CD4-positive, alpha-beta memory T cell (primary cell): ENCODE results near the gene EFNA5. TPM values are rescaled to one million over a fixed set of nuclear protein-coding genes. Genes with fewer than 3 reads are reported as not detected.

Experiments used
- CTCF ChIA-PET: fragments of 350-600 bp; sonication (Branson Sonifier 250); formaldehyde crosslinking; loops from one replicate; lab custom pipeline; 2021; ENCODE audit warnings: inconsistent platforms; ENCODE audit not compliant: partially characterized antibody; lab: Charles Lee
- POLR2A ChIA-PET: fragments of 350-600 bp; sonication (Branson Sonifier 250); formaldehyde crosslinking; loops from one replicate; lab custom pipeline; 2021; ENCODE audit not compliant: partially characterized antibody; lab: Charles Lee
- DNase-seq, 5 donors: peaks; one replicate each; pipeline versions ENCODE4 v3.0.0 to v3.0.0-alpha.2; 2020 to 2022; ENCODE audit warnings: mixed read lengths in 1 of 5
- H3K27ac ChIP-seq: one replicate; pipeline ENCODE4 v1.7.0; 2013; ENCODE audit warnings: low read depth, low read length
- H3K27me3 ChIP-seq: 2 replicates; pipeline ENCODE4 v1.7.0; 2013; ENCODE audit warnings: mild to moderate bottlenecking, low read length, moderate library complexity; ENCODE audit not compliant: insufficient read depth
- H3K36me3 ChIP-seq: 2 replicates; pipeline ENCODE4 v1.7.0; 2013; ENCODE audit warnings: mild to moderate bottlenecking, low read length, moderate library complexity; ENCODE audit not compliant: insufficient read depth
- H3K4me1 ChIP-seq: 2 replicates; pipeline ENCODE4 v1.7.0; 2013; ENCODE audit warnings: mild to moderate bottlenecking, low read length, moderate library complexity; ENCODE audit not compliant: insufficient read depth
- H3K4me3 ChIP-seq, 2 donors: one replicate each; pipeline ENCODE4 v1.7.0; 2013; ENCODE audit warnings: low read length in 2 of 2, mild to moderate bottlenecking in 1 of 2
- H3K9me3 ChIP-seq, 2 donors: one replicate each; pipeline ENCODE4 v1.7.0; 2013; ENCODE audit warnings: low read length in 2 of 2, control low read depth in 1 of 2; ENCODE audit not compliant: control insufficient read depth in 1 of 2
- H3K27ac Mint-ChIP-seq, 7 donors: one replicate each; pipeline ENCODE4 v1.8.0; 2020 to 2021; ENCODE audit warnings: mixed read lengths in 7 of 7, mild to moderate bottlenecking in 6 of 7, inconsistent platforms in 3 of 7, moderate library complexity in 3 of 7
- H3K27me3 Mint-ChIP-seq, 2 donors: one replicate each; pipeline ENCODE4 v1.8.0; 2020 to 2021; ENCODE audit warnings: mixed read lengths in 2 of 2
- H3K36me3 Mint-ChIP-seq, 2 donors: one replicate each; pipeline ENCODE4 v1.8.0; 2020 to 2021; ENCODE audit warnings: mixed read lengths in 2 of 2, inconsistent platforms in 1 of 2, mild to moderate bottlenecking in 1 of 2
- H3K4me1 Mint-ChIP-seq, 4 donors: one replicate each; pipeline ENCODE4 v1.8.0; 2020 to 2021; ENCODE audit warnings: mixed read lengths in 4 of 4, mild to moderate bottlenecking in 1 of 4
- H3K4me3 Mint-ChIP-seq, 8 donors: one replicate each; pipeline ENCODE4 v1.8.0; 2020 to 2021; ENCODE audit warnings: mixed read lengths in 8 of 8, mild to moderate bottlenecking in 7 of 8, moderate library complexity in 6 of 8, inconsistent platforms in 3 of 8
- H3K9me3 Mint-ChIP-seq, 8 donors: one replicate each; pipeline ENCODE4 v1.8.0; 2020 to 2021; ENCODE audit warnings: mixed read lengths in 8 of 8, mild to moderate bottlenecking in 5 of 8, inconsistent platforms in 3 of 8, moderate library complexity in 1 of 8
- intact Hi-C: fragments of 100-400 bp; cut with micrococcal nuclease; formaldehyde crosslinking; loops from one replicate; pipeline ENCODE4 v1.15.1; 2023
- polyA plus RNA-seq, 2 donors: library from polyadenylated mRNA; unstranded; fragments of 300-500 nt; fragmentation: Illumina TruSeq; gene quantifications; one replicate each; pipeline ENCODE4 v1.2.3, GENCODE V29; 2021
- total RNA-seq, 2 experiments: library from RNA; stranded (reverse); gene quantifications; one replicate each; pipeline ENCODE4 v1.2.3, GENCODE V29; 2021

The EFNA5 gene
- total and polyA plus RNA-seq, 4 experiments from 2014 or later: not detected

- no peaks in the 10 kb centered on the region for H3K36me3 Mint-ChIP-seq
Observed at GRCh38 chr5:107369622-107370021, 301.1 kb downstream of the EFNA5 start.

GRCh38 chr5:107368615-107369014 is 302.1 kb downstream of the EFNA5 start:
- H3K27me3 ChIP-seq: no peaks in the 10 kb centered on the region
- no peak overlapping the region for H3K27ac ChIP-seq
- Mint-ChIP-seq H3K27ac (no peak overlapping the region), H3K4me1 (peaks cover 4 to 14% (median 5%) of the 10 kb centered on the region in 4 donors), H3K36me3 (no peaks in the 10 kb centered on the region), H3K27me3 (no peaks in the 10 kb centered on the region), H3K4me3 (no peak overlapping the region), H3K9me3 (peaks cover 0 to 2% (median 0%) of the 10 kb centered on the region in 8 donors)
- no peaks in the 10 kb centered on the region for H3K4me1 ChIP-seq
- CTCF ChIA-PET: interaction anchor here (0.6 kb wide), 1 partner anchor 16 kb away, joined by 3 read pairs; no protein-coding TSS in a partner anchor
- POLR2A ChIA-PET: no interaction called here
- intact Hi-C loops: no loop called here
- H3K36me3 ChIP-seq: no peaks in the 10 kb centered on the region
- no peaks in the 10 kb centered on the region for H3K9me3 ChIP-seq
- no peak for DNase-seq
- H3K4me3 ChIP-seq: no peak overlapping the region

More at GRCh38 chr5:107369622-107370021, 301.1 kb downstream of the EFNA5 start:
- no peak overlapping the region for H3K4me3 ChIP-seq
- intact Hi-C loops: no loop called here
- ChIA-PET CTCF (no interaction called here), POLR2A (no interaction called here)
- no peaks in the 10 kb centered on the region for H3K4me1 ChIP-seq
- no peaks in the 10 kb centered on the region for H3K9me3 ChIP-seq
- DNase-seq: no peak
- H3K27me3 ChIP-seq: no peaks in the 10 kb centered on the region
- Mint-ChIP-seq H3K9me3 (peaks cover 0 to 2% (median 0%) of the 10 kb centered on the region in 8 donors), H3K4me1 (peaks cover 4 to 14% (median 5%) of the 10 kb centered on the region in 4 donors), H3K27me3 (no peaks in the 10 kb centered on the region), H3K27ac (no peak overlapping the region), H3K4me3 (no peak overlapping the region)
- no peak overlapping the region for H3K27ac ChIP-seq
- no peaks in the 10 kb centered on the region for H3K36me3 ChIP-seq

GRCh38 chr5:107367939-107368338 is 302.8 kb downstream of the EFNA5 start:
- no peaks in the 10 kb centered on the region for H3K36me3 Mint-ChIP-seq
- H3K4me1 Mint-ChIP-seq: peaks cover 4 to 14% (median 5%) of the 10 kb centered on the region in 4 donors
- H3K27me3 ChIP-seq: no peaks in the 10 kb centered on the region
- H3K27ac ChIP-seq: no peak overlapping the region
- ChIA-PET CTCF (no interaction called here), POLR2A (no interaction called here)
- no peak overlapping the region for H3K27ac Mint-ChIP-seq
- intact Hi-C loops: no loop called here
- H3K27me3 Mint-ChIP-seq: no peaks in the 10 kb centered on the region
- H3K36me3 ChIP-seq: no peaks in the 10 kb centered on the region
- peaks cover 0 to 2% (median 0%) of the 10 kb centered on the region in 8 donors for H3K9me3 Mint-ChIP-seq
- no peak overlapping the region for H3K4me3 Mint-ChIP-seq
- H3K4me1 ChIP-seq: no peaks in the 10 kb centered on the region
- H3K9me3 ChIP-seq: no peaks in the 10 kb centered on the region
- no peak for DNase-seq
- no peak overlapping the region for H3K4me3 ChIP-seq

- peaks cover 4 to 14% (median 5%) of the 10 kb centered on the region in 4 donors for H3K4me1 Mint-ChIP-seq
- no peak overlapping the region for H3K27ac ChIP-seq
- ChIA-PET CTCF (no interaction called here), POLR2A (no interaction called here)
- H3K4me3 Mint-ChIP-seq: no peak overlapping the region
- no peaks in the 10 kb centered on the region for H3K36me3 Mint-ChIP-seq
- H3K4me3 ChIP-seq: no peak overlapping the region
- H3K4me1 ChIP-seq: no peaks in the 10 kb centered on the region
- no peaks in the 10 kb centered on the region for H3K36me3 ChIP-seq
- H3K27me3 Mint-ChIP-seq: no peaks in the 10 kb centered on the region
- intact Hi-C loops: no loop called here
- H3K9me3 Mint-ChIP-seq: peaks cover 0 to 2% (median 0%) of the 10 kb centered on the region in 8 donors
- no peak for DNase-seq
- no peaks in the 10 kb centered on the region for H3K9me3 ChIP-seq
- H3K27ac Mint-ChIP-seq: no peak overlapping the region
- no peaks in the 10 kb centered on the region for H3K27me3 ChIP-seq
Observed at GRCh38 chr5:107367480-107367879, 303.3 kb downstream of the EFNA5 start.

- H3K36me3 Mint-ChIP-seq: no peaks in the 10 kb centered on the region
- H3K4me3 Mint-ChIP-seq: peak overlapping the region in 3 of 8 donors; percentile 8 to 45 (median 40)
- Histone ChIP-seq H3K36me3 (no peaks in the 10 kb centered on the region), H3K27ac (no peak overlapping the region), H3K4me3 (no peak overlapping the region), H3K27me3 (no peaks in the 10 kb centered on the region), H3K9me3 (no peaks in the 10 kb centered on the region), H3K4me1 (no peaks in the 10 kb centered on the region)
- no peak overlapping the region for H3K27ac Mint-ChIP-seq
- peaks cover 4 to 14% (median 5%) of the 10 kb centered on the region in 4 donors for H3K4me1 Mint-ChIP-seq
- intact Hi-C loops: no loop called here
- no peaks in the 10 kb centered on the region for H3K27me3 Mint-ChIP-seq
- CTCF ChIA-PET: no interaction called here
- POLR2A ChIA-PET: no interaction called here
- H3K9me3 Mint-ChIP-seq: peaks cover 0 to 4% (median 0%) of the 10 kb centered on the region in 8 donors
- DNase-seq: no peak
Observed at GRCh38 chr5:107365320-107366109, 305.2 kb downstream of the EFNA5 start.

- CTCF ChIA-PET: no interaction called here
- H3K36me3 ChIP-seq: no peaks in the 10 kb centered on the region
Observed at GRCh38 chr5:107364443-107365319, 306.1 kb downstream of the EFNA5 start.

GRCh38 chr5:107363768-107364167 is 307.0 kb downstream of the EFNA5 start:
- Histone ChIP-seq H3K9me3 (no peaks in the 10 kb centered on the region), H3K4me1 (no peaks in the 10 kb centered on the region), H3K27me3 (no peaks in the 10 kb centered on the region), H3K27ac (no peak overlapping the region), H3K4me3 (no peak overlapping the region), H3K36me3 (no peaks in the 10 kb centered on the region)
- Mint-ChIP-seq H3K27ac (no peak overlapping the region), H3K9me3 (peaks cover 0 to 4% (median 0%) of the 10 kb centered on the region in 8 donors), H3K4me1 (peaks cover 4 to 14% (median 5%) of the 10 kb centered on the region in 4 donors), H3K4me3 (no peak overlapping the region), H3K36me3 (no peaks in the 10 kb centered on the region), H3K27me3 (no peaks in the 10 kb centered on the region)
- ChIA-PET CTCF (no interaction called here), POLR2A (no interaction called here)
- intact Hi-C loops: no loop called here
- no peak for DNase-seq

More at GRCh38 chr5:107364443-107365319, 306.1 kb downstream of the EFNA5 start:
- H3K27me3 ChIP-seq: no peaks in the 10 kb centered on the region
- no peaks in the 10 kb centered on the region for H3K9me3 ChIP-seq
- no peaks in the 10 kb centered on the region for H3K4me1 ChIP-seq
- no peak for DNase-seq
- H3K9me3 Mint-ChIP-seq: peaks cover 0 to 4% (median 0%) of the 10 kb centered on the region in 8 donors
- intact Hi-C loops: no loop called here
- H3K27ac ChIP-seq: no peak overlapping the region
- H3K4me3 Mint-ChIP-seq: no peak overlapping the region
- H3K36me3 Mint-ChIP-seq: no peaks in the 10 kb centered on the region
- H3K4me1 Mint-ChIP-seq: peaks cover 4 to 14% (median 5%) of the 10 kb centered on the region in 4 donors
- no peak overlapping the region for H3K27ac Mint-ChIP-seq
- H3K27me3 Mint-ChIP-seq: no peaks in the 10 kb centered on the region
- POLR2A ChIA-PET: no interaction called here
- no peak overlapping the region for H3K4me3 ChIP-seq
